Spleen (tissue), 11 donors: Measurements from ENCODE around the gene FOLR1. TPM values are rescaled to one million over a fixed set of nuclear protein-coding genes. Genes with fewer than 3 reads are reported as not detected.

ENCODE experiments used
- DNase-seq: peaks from one replicate; pipeline ENCODE4 v3.0.0-alpha.2; 2020
- H3K27ac ChIP-seq, 8 donors: fragments of 200-600 bp; sonication (generic) in 7 of 8; 1 replicate in 4 of 8; 2 replicates in 4 of 8; pipeline versions ENCODE4 v1.5.0 to v1.8.0; 2016 to 2021; ENCODE audit warnings: inconsistent platforms in 4 of 8, mild to moderate bottlenecking in 4 of 8, moderate library complexity in 1 of 8
- H3K27me3 ChIP-seq, 7 donors: fragments of 200-600 bp; sonication (generic) in 6 of 7; replicated peaks in 1 of 7; 1 replicate in 4 of 7; 2 replicates in 3 of 7; pipeline versions ENCODE4 v1.5.0 to v1.8.0; 2016 to 2021; ENCODE audit warnings: inconsistent platforms in 3 of 7, mild to moderate bottlenecking in 1 of 7
- H3K36me3 ChIP-seq, 6 donors: fragments of 200-600 bp; sonication (generic) in 5 of 6; 1 replicate in 4 of 6; 2 replicates in 2 of 6; pipeline versions ENCODE4 v1.5.0 to v1.8.0; 2016 to 2021; ENCODE audit warnings: inconsistent platforms in 2 of 6
- H3K4me1 ChIP-seq, 6 donors: fragments of 200-600 bp; sonication (generic) in 5 of 6; 1 replicate in 3 of 6; 2 replicates in 3 of 6; pipeline versions ENCODE4 v1.5.0 to v1.8.0; 2016 to 2021; ENCODE audit warnings: inconsistent platforms in 3 of 6
- H3K4me3 ChIP-seq, 8 donors: fragments of 200-600 bp; sonication (generic) in 7 of 8; 1 replicate in 4 of 8; 2 replicates in 4 of 8; pipeline versions ENCODE4 v1.5.0 to v1.8.0; 2016 to 2021; ENCODE audit warnings: inconsistent platforms in 4 of 8, mild to moderate bottlenecking in 4 of 8, moderate library complexity in 2 of 8
- H3K9me3 ChIP-seq, 8 donors: fragments of 200-600 bp; sonication (generic) in 7 of 8; 1 replicate in 4 of 8; 2 replicates in 4 of 8; pipeline versions ENCODE4 v1.5.0 to v1.8.0; 2016 to 2021; ENCODE audit warnings: inconsistent platforms in 4 of 8
- CTCF ChIP-seq, 11 experiments: fragments of 200-600 bp in 7 of 11; fragments of 450-650 bp in 4 of 11; sonication (generic) in 4 of 11; IDR thresholded peaks in 8 of 11; conservative IDR thresholded peaks in 3 of 11; 1 replicate in 7 of 11; 2 replicates in 4 of 11; pipeline versions ENCODE4 v1.4.0 to v1.8.0; 2016 to 2021; ENCODE audit warnings: antibody characterized with exemption in 11 of 11, inconsistent platforms in 4 of 11, mild to moderate bottlenecking in 1 of 11
- POLR2A ChIP-seq, 3 donors: fragments of 450-650 bp; IDR thresholded peaks; one replicate each; pipeline ENCODE4 v1.5.1; 2017; ENCODE audit warnings: antibody characterized with exemption in 3 of 3, mild to moderate bottlenecking in 1 of 3
- POLR2AphosphoS5 ChIP-seq, 3 donors: sonication (generic); formaldehyde crosslinking; IDR thresholded peaks; one replicate each; pipeline ENCODE4 v1.5.1; 2017; ENCODE audit warnings: antibody characterized with exemption in 3 of 3
- WGBS, 5 donors: extraction: QIAGEN DNeasy Blood & Tissue Kit in 3 of 5; methylation state at CpG; one replicate each; pipeline versions ENCODE4 v1.1.5 to v1.1.7; 2013 to 2018; 5-methylcytosine and 5-hydroxymethylcytosine counted together
- intact Hi-C: fragments of 100-400 bp; cut with DNase I; formaldehyde crosslinking; loops from one replicate; pipeline ENCODE4 v1.15.0; 2023; ENCODE audit warnings: low total_unique reads
- polyA plus RNA-seq, 3 donors: library from polyadenylated mRNA; stranded (reverse); fragments of 200-250 nt; gene quantifications; one replicate each; pipeline ENCODE4 v1.2.1, GENCODE V29; 2013
- total RNA-seq, 7 donors: library from RNA; depleted of rRNA in 3 of 7; stranded (reverse); fragments of >200 nt in 3 of 7; fragmentation: NEBNext Ultra II Directional in 4 of 7; extraction: Animal tissue kit (Norgen Biotek cat#: 25700) in 4 of 7; gene quantifications; one replicate each; pipeline versions ENCODE4 v1.1.0 to v1.2.1, GENCODE V29; 2016 to 2021
- donor health status: healthy with polysubstance abuse.
- donor health status: DM: no; HTN: no; CAD: no; lungs with moderate emphysema.
- donor health status: DM: no; HTN: no; CAD: no.
- donor health status: Bipolar disorder and iron deficiency.
- donor health status: healthy.
- donor health status: DM: no; HTN: no; CAD: no.
- donor health status: DM: yes; HTN: yes; CAD: no.

Gene FOLR1
- total and polyA plus RNA-seq, 10 donors = 0.10 TPM; not detected in 9

GRCh38 chr11:72223615-72224563, 31.9 kb downstream of the FOLR1 start:
- Histone ChIP-seq H3K27ac (peak overlapping the region; percentile 95 to 98 (median 97)), H3K4me3 (peak overlapping the region; percentile 73 to 97 (median 81)), H3K4me1 (peaks cover 14 to 61% (median 42%) of the 10 kb centered on the region in 6 donors), H3K36me3 (peaks cover 0 to 27% (median 8%) of the 10 kb centered on the region in 6 donors), H3K27me3 (no peaks in the 10 kb centered on the region), H3K9me3 (no peaks in the 10 kb centered on the region)
- TF ChIP-seq POLR2AphosphoS5 (IDR thresholded peaks at IDR 0.05) (no peak), POLR2A (IDR thresholded peaks at IDR 0.05) (no peak), CTCF (IDR thresholded peaks at IDR 0.05 in 8 of 11, conservative IDR thresholded peaks at IDR 0.05 in 3 of 11) (no peak)
- DNase-seq = peak; percentile 93
- 0 to 1% (median 1%) methylated on average over 24 to 84 of the region's 84 CpGs for WGBS, 5 donors
- intact Hi-C loops = no loop called here

DNA sequence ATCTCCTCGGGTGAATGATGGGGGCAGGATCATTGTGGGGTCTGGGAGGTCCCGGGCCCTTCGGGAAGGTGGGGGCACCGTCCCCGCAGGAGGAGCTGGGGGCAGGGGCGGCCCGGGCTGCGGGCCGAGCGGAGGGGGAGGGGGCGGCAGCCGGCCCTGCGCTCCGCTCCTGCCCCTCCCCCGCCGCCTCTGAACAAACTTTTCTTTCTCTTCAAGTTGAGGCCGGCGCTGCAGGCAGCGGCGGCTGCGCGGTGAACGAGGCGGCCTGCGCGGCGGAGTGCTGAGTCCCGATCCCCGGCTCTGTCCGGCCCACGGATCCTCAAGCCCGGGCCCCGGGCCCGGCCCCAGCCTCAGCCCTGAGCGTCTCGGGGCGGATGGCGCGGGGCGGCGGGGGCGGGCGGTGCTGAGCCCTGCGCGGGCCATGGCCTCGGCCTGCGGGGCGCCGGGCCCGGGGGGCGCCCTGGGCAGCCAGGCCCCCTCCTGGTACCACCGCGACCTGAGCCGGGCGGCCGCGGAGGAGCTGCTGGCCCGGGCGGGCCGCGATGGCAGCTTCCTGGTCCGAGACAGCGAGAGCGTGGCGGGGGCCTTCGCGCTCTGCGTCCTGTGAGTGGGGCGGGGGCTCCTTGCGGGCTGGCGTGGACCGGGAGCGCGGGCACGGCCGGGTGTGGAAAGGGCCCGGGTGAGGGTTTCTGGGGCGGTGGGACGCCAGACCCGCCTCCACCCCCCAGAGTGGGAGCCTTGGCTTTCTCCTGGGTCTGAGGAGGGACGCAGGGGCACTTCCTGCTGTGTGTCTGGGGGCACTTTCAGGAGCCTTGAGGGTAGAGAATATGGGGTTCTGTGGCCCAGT, 32.8 kb downstream of the FOLR1 start, which contains the start of gene INPPL1:
Gene INPPL1 (plus strand): TSS at position 204 of the 847 bp plus-strand sequence. CDS start 218 bp downstream, at position 422.
- peak within 1 kb of the TSS; percentile 73 to 97 (median 81) for H3K4me3 ChIP-seq
- no peaks in the 10 kb centered on the region for H3K27me3 ChIP-seq
- peak; percentile 92 for DNase-seq
- peak within 1 kb of the TSS; percentile 95 to 98 (median 97) for H3K27ac ChIP-seq
- no peaks in the 10 kb centered on the region for H3K9me3 ChIP-seq
- peaks cover 14 to 61% (median 42%) of the 10 kb centered on the region in 6 donors for H3K4me1 ChIP-seq
- peaks cover 0 to 36% (median 17%) of the 10 kb centered on the region in 6 donors for H3K36me3 ChIP-seq
- no peak for TF ChIP-seq CTCF (IDR thresholded peaks at IDR 0.05 in 8 of 11, conservative IDR thresholded peaks at IDR 0.05 in 3 of 11)
- no peak for TF ChIP-seq POLR2A (IDR thresholded peaks at IDR 0.05)
- TF ChIP-seq POLR2AphosphoS5 (IDR thresholded peaks at IDR 0.05) = peak in 2 of 3 donors; percentile 37 to 70
- WGBS, 5 donors = 0 to 1% (median 0%) methylated on average over 6 to 78 of the region's 81 CpGs
- intact Hi-C loops = no loop called here

DNA sequence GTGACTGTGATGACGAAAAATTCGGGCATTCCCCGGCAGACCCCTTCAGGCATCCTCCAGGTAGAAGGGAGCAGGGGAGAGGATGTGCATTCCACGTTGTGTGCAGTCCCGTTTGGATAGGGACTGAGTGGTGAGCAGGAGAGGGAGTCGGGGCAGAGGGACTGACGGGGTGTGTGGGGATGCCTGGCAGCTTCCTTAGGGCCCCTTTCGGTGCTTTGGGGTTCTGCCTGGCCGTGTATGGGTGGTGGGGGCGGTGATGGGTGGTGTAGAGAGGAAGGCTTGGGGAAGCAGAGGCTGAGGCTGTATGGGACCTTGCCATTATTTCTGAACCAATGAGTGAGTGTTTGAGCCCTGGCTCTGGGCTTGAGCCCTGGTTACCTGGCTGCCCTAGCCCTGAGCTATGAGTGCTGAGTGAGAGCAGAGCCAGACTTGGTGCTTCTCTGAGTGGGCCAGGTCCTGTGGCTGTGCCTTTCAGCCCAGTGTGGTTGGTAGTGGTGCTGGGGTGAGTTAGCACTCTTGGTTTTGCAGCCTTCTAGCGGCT, 33.5 kb downstream of the FOLR1 start:
- Histone ChIP-seq H3K27me3 (no peaks in the 10 kb centered on the region), H3K4me3 (peak overlapping the region; percentile 73 to 97 (median 81)), H3K27ac (peak overlapping the region; percentile 60 to 98 (median 96)), H3K36me3 (peaks cover 2 to 43% (median 24%) of the 10 kb centered on the region in 6 donors), H3K9me3 (no peaks in the 10 kb centered on the region), H3K4me1 (peaks cover 14 to 60% (median 42%) of the 10 kb centered on the region in 6 donors)
- WGBS, 5 donors = 8 to 12% (median 11%) methylated on average over 11 of the region's 11 CpGs
- DNase-seq = peak; percentile 80
- intact Hi-C loops = no loop called here
- TF ChIP-seq POLR2A (IDR thresholded peaks at IDR 0.05) = no peak

DNA sequence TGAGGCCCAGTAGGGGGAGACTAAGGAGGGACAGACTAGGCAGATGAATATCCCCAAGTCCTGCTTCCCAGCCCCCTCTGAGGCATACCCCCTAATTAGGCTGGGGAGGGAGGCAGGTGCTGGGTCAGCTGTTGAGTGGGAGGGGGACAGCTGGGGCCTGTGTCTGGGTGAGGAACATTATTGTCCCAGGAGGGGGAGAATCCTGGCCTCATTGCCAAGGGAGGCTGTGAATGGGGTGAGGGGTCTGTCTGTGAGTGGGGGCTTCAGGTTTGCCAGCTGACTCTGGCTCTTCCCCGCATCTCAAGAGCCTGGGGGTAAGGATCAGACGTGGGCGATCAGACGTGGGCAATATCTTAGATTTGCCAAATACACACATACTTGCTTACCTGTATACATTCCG, 34.8 kb downstream of the FOLR1 start:
- intact Hi-C loops = no loop called here
- no peaks in the 10 kb centered on the region for H3K27me3 ChIP-seq
- H3K36me3 ChIP-seq = peaks cover 4 to 55% (median 36%) of the 10 kb centered on the region in 6 donors
- WGBS, 5 donors = 83 to 97% (median 92%) methylated on average over 4 to 5 of the region's 5 CpGs
- no peaks in the 10 kb centered on the region for H3K9me3 ChIP-seq
- H3K4me1 ChIP-seq = peaks cover 14 to 48% (median 31%) of the 10 kb centered on the region in 6 donors
- TF ChIP-seq POLR2AphosphoS5 (IDR thresholded peaks at IDR 0.05) = no peak
- TF ChIP-seq CTCF (IDR thresholded peaks at IDR 0.05 in 8 of 11, conservative IDR thresholded peaks at IDR 0.05 in 3 of 11) = no peak
- TF ChIP-seq POLR2A (IDR thresholded peaks at IDR 0.05) = no peak
- DNase-seq = peak; percentile 64
- H3K4me3 ChIP-seq = no peak overlapping the region
- no peak overlapping the region for H3K27ac ChIP-seq
